HepG2 (cell line): ENCODE data around the gene GTF2I. TPM values are rescaled to one million over a fixed set of nuclear protein-coding genes. Genes with fewer than 3 reads are reported as not detected.

Source experiments
- ASH2L ChIP-seq: fragments of 300-600, 200-600 bp; sonication (generic); IDR thresholded peaks from 2 replicates; pipeline ENCODE4 v1.7.0; 2017; ENCODE audit warnings: low read depth, mild to moderate bottlenecking, moderate library complexity, mixed read lengths, low read length; ENCODE audit not compliant: insufficient read length
- ERF ChIP-seq: IDR thresholded peaks from 2 replicates; pipeline ENCODE4 v1.6.1; 2018; ENCODE audit warnings: missing biosample characterization, missing genetic modification reagents
- KDM2A ChIP-seq: sonication (generic); formaldehyde crosslinking; IDR thresholded peaks from 2 replicates; pipeline ENCODE4 v1.4.0; 2020; ENCODE audit warnings: low read depth, missing genetic modification reagents, borderline replicate concordance
- KDM5A ChIP-seq: fragments of 200-600 bp; sonication (generic); IDR thresholded peaks from 2 replicates; pipeline ENCODE4 v1.7.0; 2018; ENCODE audit warnings: antibody characterized with exemption, mild to moderate bottlenecking, low read length, borderline replicate concordance
- MAZ ChIP-seq, 2 experiments: sonication (generic) in 1 of 2; formaldehyde crosslinking in 1 of 2; IDR thresholded peaks; 2 replicates each; pipeline versions ENCODE4 v1.5.0 to v1.6.1; 2012 to 2020; ENCODE audit warnings: low read depth in 2 of 2, mild to moderate bottlenecking in 2 of 2, borderline replicate concordance in 1 of 2, improper control_type of control experiment in 1 of 2, low read length in 1 of 2, missing genetic modification reagents in 1 of 2, moderate library complexity in 1 of 2
- MLLT10 ChIP-seq: sonication (generic); formaldehyde crosslinking; IDR thresholded peaks from 2 replicates; pipeline ENCODE4 v1.4.0; 2020; ENCODE audit warnings: missing genetic modification reagents
- MXI1 ChIP-seq: IDR thresholded peaks from 3 replicates; pipeline ENCODE4 v1.6.1; 2012; ENCODE audit warnings: low read depth, low read length, inconsistent platforms, borderline replicate concordance
- MYC ChIP-seq: sonication (generic); formaldehyde crosslinking; IDR thresholded peaks from 2 replicates; pipeline ENCODE4 v1.9.0; 2021; ENCODE audit warnings: missing genetic modification reagents, borderline replicate concordance
- SOX5 ChIP-seq: IDR thresholded peaks from 2 replicates; pipeline ENCODE4 v1.6.1; 2016; ENCODE audit warnings: borderline replicate concordance
- U2AF2 ChIP-seq: fragments of 200-400 bp; formaldehyde crosslinking; IDR thresholded peaks from 2 replicates; pipeline ENCODE4 v1.6.1; 2017; ENCODE audit warnings: low read depth, mild to moderate bottlenecking, low read length
- ZNF296 ChIP-seq: sonication (generic); formaldehyde crosslinking; conservative IDR thresholded peaks from 2 replicates; pipeline ENCODE4 v1.5.0; 2020; ENCODE audit warnings: mild to moderate bottlenecking, missing genetic modification reagents
- ZNF329 ChIP-seq: sonication (generic); formaldehyde crosslinking; IDR thresholded peaks from 2 replicates; pipeline ENCODE4 v1.9.0; 2021; ENCODE audit warnings: low read depth, mild to moderate bottlenecking, missing genetic modification reagents
- ZNF333 ChIP-seq: sonication (generic); formaldehyde crosslinking; IDR thresholded peaks from 2 replicates; pipeline ENCODE4 v1.4.0; 2020; ENCODE audit warnings: mild to moderate bottlenecking, missing genetic modification reagents, borderline replicate concordance
- ZNF577 ChIP-seq: sonication (generic); formaldehyde crosslinking; IDR thresholded peaks from 2 replicates; pipeline ENCODE4 v1.4.0; 2020; ENCODE audit warnings: mild to moderate bottlenecking, low read depth, missing genetic modification reagents, borderline replicate concordance
- polyA plus RNA-seq, 8 experiments: library from polyadenylated mRNA; depleted of rRNA in 3 of 8; stranded (reverse) in 7 of 8; unstranded in 1 of 8; fragments of >200 nt; fragmentation: Illumina TruSeq in 4 of 8; extraction: Trizol in 4 of 8; gene quantifications; 2 replicates each; pipeline versions ENCODE4 v1.2.1 to v1.2.3, GENCODE V29; 2011 to 2016; ENCODE audit warnings: low read depth in 4 of 8, missing spikeins in 1 of 8, mixed read lengths in 1 of 8; ENCODE audit not compliant: insufficient read depth in 1 of 8
- total RNA-seq, 5 experiments: library from RNA; depleted of rRNA; stranded (reverse); fragments of >200 nt; fragmentation: Illumina TruSeq; extraction: Trizol; gene quantifications; 2 replicates each; pipeline ENCODE4 v1.2.3, GENCODE V29; 2016; ENCODE audit warnings: low read depth in 1 of 5
- TF ChIP-seq, protein P1 (sequence below): sonication (generic); formaldehyde crosslinking; IDR thresholded peaks from 2 replicates; pipeline ENCODE4 v1.4.0; 2020; ENCODE audit warnings: missing genetic modification reagents, mild to moderate bottlenecking, borderline replicate concordance
- TF ChIP-seq, protein P2 (sequence below): sonication (generic); formaldehyde crosslinking; IDR thresholded peaks from 2 replicates; pipeline ENCODE4 v1.8.0; 2022; ENCODE audit warnings: low read depth, missing genetic modification reagents
- TF ChIP-seq, protein P3 (sequence below): sonication (generic); formaldehyde crosslinking; IDR thresholded peaks from 2 replicates; pipeline ENCODE4 v1.5.0; 2020; ENCODE audit warnings: mild to moderate bottlenecking, missing genetic modification reagents, borderline replicate concordance
- TF ChIP-seq, protein P4 (sequence below): sonication (generic); formaldehyde crosslinking; IDR thresholded peaks from 2 replicates; pipeline ENCODE4 v1.5.0; 2020; ENCODE audit warnings: missing genetic modification reagents, mild to moderate bottlenecking, borderline replicate concordance
- TF ChIP-seq, protein P5 (sequence below): sonication (generic); formaldehyde crosslinking; IDR thresholded peaks from 2 replicates; pipeline ENCODE4 v1.5.1; 2020; ENCODE audit warnings: mild to moderate bottlenecking, missing genetic modification reagents, moderate library complexity

The GTF2I gene
- total and polyA plus RNA-seq, 2 of the 13 experiments (the other 11 are each of a cell fraction or from before 2014, with no cell fraction given) = 74.6 to 125 TPM

DNA sequence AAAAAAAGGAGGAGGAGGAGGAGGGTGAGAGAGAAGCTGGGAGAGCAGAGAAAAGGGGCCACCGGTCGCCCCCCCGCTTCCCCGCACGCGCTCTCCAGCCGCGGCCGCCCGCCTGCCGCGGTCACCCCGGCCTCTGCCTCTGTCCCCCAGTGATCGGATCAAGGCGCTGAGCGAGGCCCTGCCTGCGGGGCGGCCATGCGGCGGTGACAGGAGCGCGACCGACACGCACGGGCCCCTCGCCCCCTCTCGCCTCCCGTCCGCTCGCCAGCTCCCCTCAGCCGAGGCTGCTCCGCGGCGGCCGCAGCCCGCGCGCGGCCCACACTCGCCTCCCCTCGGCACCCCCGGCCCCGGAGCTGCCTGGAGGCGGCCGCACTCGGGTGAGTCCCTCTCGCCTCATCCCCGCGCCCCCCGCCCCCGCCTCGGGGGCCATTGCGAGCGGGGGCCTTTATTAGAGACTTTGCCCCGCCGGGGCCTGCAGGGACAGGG lies at the start of gene GTF2I (continued):
- TF ChIP-seq, protein P1, sequence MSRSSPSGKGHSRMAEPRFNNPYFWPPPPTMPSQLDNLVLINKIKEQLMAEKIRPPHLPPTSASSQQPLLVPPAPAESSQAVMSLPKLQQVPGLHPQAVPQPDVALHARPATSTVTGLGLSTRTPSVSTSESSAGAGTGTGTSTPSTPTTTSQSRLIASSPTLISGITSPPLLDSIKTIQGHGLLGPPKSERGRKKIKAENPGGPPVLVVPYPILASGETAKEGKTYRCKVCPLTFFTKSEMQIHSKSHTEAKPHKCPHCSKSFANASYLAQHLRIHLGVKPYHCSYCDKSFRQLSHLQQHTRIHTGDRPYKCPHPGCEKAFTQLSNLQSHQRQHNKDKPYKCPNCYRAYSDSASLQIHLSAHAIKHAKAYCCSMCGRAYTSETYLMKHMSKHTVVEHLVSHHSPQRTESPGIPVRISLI = peak; percentile 95
- TF ChIP-seq, protein P2, sequence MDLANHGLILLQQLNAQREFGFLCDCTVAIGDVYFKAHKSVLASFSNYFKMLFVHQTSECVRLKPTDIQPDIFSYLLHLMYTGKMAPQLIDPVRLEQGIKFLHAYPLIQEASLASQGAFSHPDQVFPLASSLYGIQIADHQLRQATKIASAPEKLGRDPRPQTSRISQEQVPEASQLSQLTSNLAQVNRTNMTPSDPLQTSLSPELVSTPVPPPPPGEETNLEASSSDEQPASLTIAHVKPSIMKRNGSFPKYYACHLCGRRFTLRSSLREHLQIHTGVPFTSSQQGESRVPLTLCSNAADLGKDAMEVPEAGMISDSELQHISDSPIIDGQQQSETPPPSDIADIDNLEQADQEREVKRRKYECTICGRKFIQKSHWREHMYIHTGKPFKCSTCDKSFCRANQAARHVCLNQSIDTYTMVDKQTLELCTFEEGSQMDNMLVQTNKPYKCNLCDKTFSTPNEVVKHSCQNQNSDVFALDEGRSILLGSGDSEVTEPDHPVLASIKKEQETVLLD = 0 out of 2 replicates have a peak, but pooled peaks have one; percentile 40
- TF ChIP-seq, protein P3, sequence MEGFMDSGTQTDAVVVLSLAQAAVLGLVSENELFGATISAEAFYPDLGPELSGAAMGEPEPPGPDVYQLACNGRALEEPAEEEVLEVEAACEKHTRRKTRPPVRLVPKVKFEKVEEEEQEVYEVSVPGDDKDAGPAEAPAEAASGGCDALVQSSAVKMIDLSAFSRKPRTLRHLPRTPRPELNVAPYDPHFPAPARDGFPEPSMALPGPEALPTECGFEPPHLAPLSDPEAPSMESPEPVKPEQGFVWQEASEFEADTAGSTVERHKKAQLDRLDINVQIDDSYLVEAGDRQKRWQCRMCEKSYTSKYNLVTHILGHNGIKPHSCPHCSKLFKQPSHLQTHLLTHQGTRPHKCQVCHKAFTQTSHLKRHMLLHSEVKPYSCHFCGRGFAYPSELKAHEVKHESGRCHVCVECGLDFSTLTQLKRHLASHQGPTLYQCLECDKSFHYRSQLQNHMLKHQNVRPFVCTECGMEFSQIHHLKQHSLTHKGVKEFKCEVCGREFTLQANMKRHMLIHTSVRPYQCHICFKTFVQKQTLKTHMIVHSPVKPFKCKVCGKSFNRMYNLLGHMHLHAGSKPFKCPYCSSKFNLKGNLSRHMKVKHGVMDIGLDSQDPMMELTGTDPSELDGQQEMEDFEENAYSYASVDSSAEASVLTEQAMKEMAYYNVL (CRISPR knock-in tag) = 0 out of 2 replicates have a peak, but pooled peaks have one; percentile 28
- TF ChIP-seq KDM5A (no peak), MAZ (IDR thresholded peaks at IDR 0.05; ENCODE audit: borderline replicate concordance, low read depth, low read length) (peak; percentile 68), MAZ (CRISPR knock-in tag; IDR thresholded peaks at IDR 0.05; ENCODE audit: low read depth) (0 out of 2 replicates have a peak, but pooled peaks have one; percentile 7), MLLT10 (CRISPR knock-in tag) (no peak), KDM2A (CRISPR knock-in tag) (0 out of 2 replicates have a peak, but pooled peaks have one; percentile 5), ZNF577 (CRISPR knock-in tag) (no peak), ZNF333 (CRISPR knock-in tag) (no peak), MYC (CRISPR knock-in tag) (peak; percentile 62), ZNF296 (CRISPR knock-in tag) (no peak), ASH2L (peak; percentile 50), U2AF2 (0 out of 2 replicates have a peak, but pooled peaks have one; percentile 39), MXI1 (0 out of 3 replicates have a peak, but pooled peaks have one; percentile 0), ERF (no peak), SOX5 (CRISPR knock-in tag) (peak; percentile 3; the same call in 1 of the 2 replicates), ZNF329 (CRISPR knock-in tag) (no peak)
- TF ChIP-seq, protein P4, sequence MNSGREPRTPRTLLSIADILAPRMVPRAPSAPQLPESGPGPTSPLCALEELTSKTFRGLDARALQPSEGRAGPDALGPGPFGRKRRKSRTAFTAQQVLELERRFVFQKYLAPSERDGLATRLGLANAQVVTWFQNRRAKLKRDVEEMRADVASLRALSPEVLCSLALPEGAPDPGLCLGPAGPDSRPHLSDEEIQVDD (CRISPR knock-in tag) = no peak; the same call in 1 of the 2 replicates
- TF ChIP-seq, protein P5, sequence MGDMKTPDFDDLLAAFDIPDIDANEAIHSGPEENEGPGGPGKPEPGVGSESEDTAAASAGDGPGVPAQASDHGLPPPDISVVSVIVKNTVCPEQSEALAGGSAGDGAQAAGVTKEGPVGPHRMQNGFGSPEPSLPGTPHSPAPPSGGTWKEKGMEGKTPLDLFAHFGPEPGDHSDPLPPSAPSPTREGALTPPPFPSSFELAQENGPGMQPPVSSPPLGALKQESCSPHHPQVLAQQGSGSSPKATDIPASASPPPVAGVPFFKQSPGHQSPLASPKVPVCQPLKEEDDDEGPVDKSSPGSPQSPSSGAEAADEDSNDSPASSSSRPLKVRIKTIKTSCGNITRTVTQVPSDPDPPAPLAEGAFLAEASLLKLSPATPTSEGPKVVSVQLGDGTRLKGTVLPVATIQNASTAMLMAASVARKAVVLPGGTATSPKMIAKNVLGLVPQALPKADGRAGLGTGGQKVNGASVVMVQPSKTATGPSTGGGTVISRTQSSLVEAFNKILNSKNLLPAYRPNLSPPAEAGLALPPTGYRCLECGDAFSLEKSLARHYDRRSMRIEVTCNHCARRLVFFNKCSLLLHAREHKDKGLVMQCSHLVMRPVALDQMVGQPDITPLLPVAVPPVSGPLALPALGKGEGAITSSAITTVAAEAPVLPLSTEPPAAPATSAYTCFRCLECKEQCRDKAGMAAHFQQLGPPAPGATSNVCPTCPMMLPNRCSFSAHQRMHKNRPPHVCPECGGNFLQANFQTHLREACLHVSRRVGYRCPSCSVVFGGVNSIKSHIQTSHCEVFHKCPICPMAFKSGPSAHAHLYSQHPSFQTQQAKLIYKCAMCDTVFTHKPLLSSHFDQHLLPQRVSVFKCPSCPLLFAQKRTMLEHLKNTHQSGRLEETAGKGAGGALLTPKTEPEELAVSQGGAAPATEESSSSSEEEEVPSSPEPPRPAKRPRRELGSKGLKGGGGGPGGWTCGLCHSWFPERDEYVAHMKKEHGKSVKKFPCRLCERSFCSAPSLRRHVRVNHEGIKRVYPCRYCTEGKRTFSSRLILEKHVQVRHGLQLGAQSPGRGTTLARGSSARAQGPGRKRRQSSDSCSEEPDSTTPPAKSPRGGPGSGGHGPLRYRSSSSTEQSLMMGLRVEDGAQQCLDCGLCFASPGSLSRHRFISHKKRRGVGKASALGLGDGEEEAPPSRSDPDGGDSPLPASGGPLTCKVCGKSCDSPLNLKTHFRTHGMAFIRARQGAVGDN = peak; percentile 34
